WTC11 (cell line): Measurements from ENCODE around the gene ETV5.

Source experiments
- ATF6 ChIP-seq: sonication (generic); formaldehyde crosslinking; IDR thresholded peaks from 2 replicates; pipeline ENCODE4 v1.8.1; 2023; ENCODE audit warnings: mild to moderate bottlenecking, missing genetic modification reagents
- CTCF ChIP-seq: fragments of 200-600 bp; IDR thresholded peaks from 2 replicates; pipeline ENCODE4 v1.8.0; 2022; ENCODE audit warnings: antibody characterized with exemption
- FOXJ3 ChIP-seq: sonication (generic); formaldehyde crosslinking; IDR thresholded peaks from 2 replicates; pipeline ENCODE4 v1.9.0; 2021; ENCODE audit warnings: missing genetic modification reagents, mild to moderate bottlenecking, borderline replicate concordance
- IRF2 ChIP-seq: sonication (generic); formaldehyde crosslinking; IDR thresholded peaks from 2 replicates; pipeline ENCODE4 v1.8.0; 2022; ENCODE audit warnings: low read depth, missing genetic modification reagents, borderline replicate concordance
- MLX ChIP-seq: sonication (generic); formaldehyde crosslinking; IDR thresholded peaks from 2 replicates; pipeline ENCODE4 v1.8.1; 2023; ENCODE audit warnings: mild to moderate bottlenecking, missing genetic modification reagents, moderate library complexity
- NR2C2 ChIP-seq: sonication (generic); formaldehyde crosslinking; IDR thresholded peaks from 2 replicates; pipeline ENCODE4 v1.8.0; 2022; ENCODE audit warnings: mild to moderate bottlenecking, missing genetic modification reagents
- OVOL2 ChIP-seq: fragments of 250-450 bp; sonication (Bioruptor Pico); IDR thresholded peaks from 2 replicates; pipeline ENCODE4 v1.9.0; 2021; ENCODE audit warnings: mild to moderate bottlenecking, borderline replicate concordance
- USF1 ChIP-seq: sonication (generic); formaldehyde crosslinking; IDR thresholded peaks from 2 replicates; pipeline ENCODE4 v1.8.0; 2022; ENCODE audit warnings: mild to moderate bottlenecking, missing genetic modification reagents
- ZBTB21 ChIP-seq: sonication (generic); formaldehyde crosslinking; IDR thresholded peaks from 2 replicates; pipeline ENCODE4 v1.8.1; 2023; ENCODE audit warnings: mild to moderate bottlenecking, missing genetic modification reagents, borderline replicate concordance
- ZNF281 ChIP-seq: sonication (generic); formaldehyde crosslinking; IDR thresholded peaks from 2 replicates; pipeline ENCODE4 v1.8.0; 2023; ENCODE audit warnings: mild to moderate bottlenecking, missing genetic modification reagents

GRCh38 chr3:186082150-186082549, 26.7 kb downstream of the ETV5 start:
- no peak for TF ChIP-seq ZNF281 (CRISPR knock-in tag)
- no peak for TF ChIP-seq IRF2 (CRISPR knock-in tag)
- no peak for TF ChIP-seq CTCF
- TF ChIP-seq FOXJ3 (CRISPR knock-in tag) = no peak
- TF ChIP-seq ATF6 (CRISPR knock-in tag) = no peak
- no peak for TF ChIP-seq NR2C2
- no peak for TF ChIP-seq USF1
- TF ChIP-seq ZBTB21 (CRISPR knock-in tag) = no peak
- no peak for TF ChIP-seq OVOL2 (CRISPR knock-in tag)
- TF ChIP-seq MLX (CRISPR knock-in tag) = no peak
